ENCODE data around the gene OASL. TPM values are rescaled to one million over a fixed set of nuclear protein-coding genes. Genes with fewer than 3 reads are reported as not detected.

Gene OASL
- total RNA-seq, 4 donors from 2014 or later = 0.65 to 5.6 (median 2.1) TPM

DNA sequence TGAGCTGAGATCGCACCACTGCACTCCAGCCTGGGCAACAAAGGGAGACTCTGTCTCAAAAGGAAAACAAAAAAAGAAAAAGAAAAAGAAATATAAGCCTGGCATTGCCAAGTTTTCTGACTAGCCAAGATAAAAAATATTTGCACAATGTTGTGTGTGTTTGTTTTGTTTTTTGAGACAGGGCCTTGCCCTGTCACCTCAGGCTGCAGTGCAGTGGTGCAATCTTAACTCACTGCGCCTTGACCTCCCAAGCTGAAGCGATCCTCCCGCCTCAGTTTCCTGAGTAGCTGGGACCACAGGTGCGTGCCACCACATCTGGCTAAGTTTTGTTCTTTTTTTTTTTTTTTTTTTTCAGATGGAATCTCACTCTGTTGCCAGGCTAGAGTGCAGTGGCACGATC lies 17.3 kb downstream of the OASL start:
- TF ChIP-seq, protein P1, sequence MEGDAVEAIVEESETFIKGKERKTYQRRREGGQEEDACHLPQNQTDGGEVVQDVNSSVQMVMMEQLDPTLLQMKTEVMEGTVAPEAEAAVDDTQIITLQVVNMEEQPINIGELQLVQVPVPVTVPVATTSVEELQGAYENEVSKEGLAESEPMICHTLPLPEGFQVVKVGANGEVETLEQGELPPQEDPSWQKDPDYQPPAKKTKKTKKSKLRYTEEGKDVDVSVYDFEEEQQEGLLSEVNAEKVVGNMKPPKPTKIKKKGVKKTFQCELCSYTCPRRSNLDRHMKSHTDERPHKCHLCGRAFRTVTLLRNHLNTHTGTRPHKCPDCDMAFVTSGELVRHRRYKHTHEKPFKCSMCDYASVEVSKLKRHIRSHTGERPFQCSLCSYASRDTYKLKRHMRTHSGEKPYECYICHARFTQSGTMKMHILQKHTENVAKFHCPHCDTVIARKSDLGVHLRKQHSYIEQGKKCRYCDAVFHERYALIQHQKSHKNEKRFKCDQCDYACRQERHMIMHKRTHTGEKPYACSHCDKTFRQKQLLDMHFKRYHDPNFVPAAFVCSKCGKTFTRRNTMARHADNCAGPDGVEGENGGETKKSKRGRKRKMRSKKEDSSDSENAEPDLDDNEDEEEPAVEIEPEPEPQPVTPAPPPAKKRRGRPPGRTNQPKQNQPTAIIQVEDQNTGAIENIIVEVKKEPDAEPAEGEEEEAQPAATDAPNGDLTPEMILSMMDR (IDR thresholded peaks at IDR 0.05) = no peak
- ATAC-seq (ENCODE audit: low FRiP score) (no peak), DNase-seq (ENCODE audit: low spot score) (no peak)

DNA sequence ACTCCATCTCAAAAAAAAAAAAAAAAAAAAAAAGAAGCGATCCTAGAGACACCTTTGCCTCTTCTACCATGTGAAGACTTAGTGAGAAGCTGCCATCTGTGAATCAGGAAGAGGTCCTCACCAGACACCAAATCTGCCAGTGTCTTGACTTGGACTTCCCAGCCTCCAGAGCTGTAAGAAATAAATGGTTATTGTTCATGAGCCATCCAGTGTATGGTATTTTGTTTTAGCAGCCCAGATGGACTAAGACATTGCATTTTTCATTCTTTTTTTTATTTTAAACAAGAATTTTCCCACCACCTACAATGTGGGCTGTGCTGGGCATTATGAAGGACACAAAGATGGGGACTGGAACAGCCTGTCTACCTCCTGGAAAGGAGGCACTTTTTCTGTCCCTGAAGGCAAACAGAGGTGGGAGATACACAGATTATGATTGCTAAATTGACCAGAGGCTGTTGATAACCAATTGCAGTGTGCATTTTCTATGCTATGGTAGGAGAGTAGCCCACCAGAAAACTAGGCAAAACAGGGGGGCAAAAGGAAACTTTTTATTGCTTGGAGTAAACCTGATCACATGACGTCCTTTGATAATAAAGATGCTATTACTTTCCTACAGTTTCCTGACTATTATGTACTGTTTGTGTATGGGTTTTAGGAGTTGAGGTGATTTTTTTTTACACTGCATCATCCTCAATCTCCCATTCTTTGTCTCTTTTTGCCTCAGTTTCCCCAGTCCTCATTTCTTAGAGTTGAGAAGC lies 20.0 kb downstream of the OASL start:
- ATAC-seq (ENCODE audit: low FRiP score) (no peak), DNase-seq (ENCODE audit: low spot score) (no peak)
- TF ChIP-seq, protein P1 (IDR thresholded peaks at IDR 0.05) = no peak

DNA sequence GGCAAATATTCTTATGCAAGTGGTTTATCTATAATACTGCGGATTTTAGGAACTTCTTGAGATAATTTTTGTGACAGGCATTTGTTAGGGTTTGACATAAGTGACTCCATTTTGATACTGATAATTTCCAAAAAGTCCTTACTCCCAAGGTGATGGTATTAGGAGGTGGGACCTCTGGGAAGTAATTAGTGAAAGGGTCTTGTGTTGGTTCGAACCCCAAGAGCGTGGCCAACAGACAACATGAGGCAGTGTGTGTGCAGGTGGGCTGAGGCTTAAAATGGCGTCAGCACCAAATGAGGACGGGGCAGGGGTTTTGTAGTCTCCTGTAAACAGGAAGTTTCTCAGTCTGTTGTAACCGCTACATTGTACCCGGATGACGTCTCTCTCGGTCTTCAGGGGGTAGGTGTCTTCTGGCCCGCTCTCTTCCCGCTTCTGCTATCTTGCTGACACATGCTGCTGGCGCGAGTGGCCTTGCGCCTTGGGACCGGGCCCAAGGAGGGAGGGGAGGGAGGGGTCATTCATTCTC lies 21.0 kb downstream of the OASL start:
- ATAC-seq (ENCODE audit: low FRiP score) = no peak
- no peak for DNase-seq (ENCODE audit: low spot score)
- TF ChIP-seq, protein P1 (IDR thresholded peaks at IDR 0.05) = no peak

DNA sequence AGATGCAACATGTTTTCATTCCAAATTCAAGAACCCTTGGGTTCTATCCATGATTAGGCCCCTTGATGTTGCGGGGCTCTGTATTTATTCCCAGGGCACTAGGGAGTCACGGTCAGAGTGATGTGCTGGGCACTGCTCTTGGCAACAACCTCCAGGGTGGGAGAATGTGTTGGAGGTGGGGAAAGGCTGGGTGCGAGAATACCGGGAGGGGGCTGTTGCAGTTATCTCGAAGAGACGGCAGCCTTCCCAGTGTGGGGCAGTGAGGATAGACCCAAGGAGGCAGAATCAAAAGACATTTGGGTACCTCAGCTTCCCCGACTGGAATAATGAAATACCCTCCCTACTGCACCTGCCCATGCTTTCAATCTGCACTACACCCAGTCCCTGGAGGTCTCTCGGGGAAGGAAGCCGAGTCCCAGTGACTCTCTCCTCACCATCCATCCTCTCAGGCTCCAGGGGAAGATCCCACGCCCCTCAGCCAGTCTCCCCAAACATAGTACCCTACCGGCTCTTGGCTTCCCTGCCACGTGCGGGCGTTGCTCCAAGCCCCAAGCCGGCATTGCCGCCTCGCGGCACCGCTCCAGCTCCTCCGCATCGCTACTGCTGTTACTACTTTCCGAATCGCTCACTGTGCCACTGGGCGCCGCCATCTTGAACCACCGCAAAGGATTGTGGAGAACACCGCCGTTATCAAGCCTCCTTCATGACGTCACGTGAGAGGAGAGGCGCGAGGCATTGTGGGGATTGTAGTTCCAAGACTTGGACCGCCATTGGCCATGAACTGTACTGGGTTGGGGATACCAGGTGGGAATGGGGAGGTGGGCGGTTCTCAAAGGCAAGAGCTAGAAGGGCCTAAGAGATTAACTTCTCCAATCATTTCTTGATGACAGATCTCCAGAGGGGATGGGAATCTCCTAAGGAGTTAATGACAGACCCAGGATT lies 22.9 kb downstream of the OASL start, which contains the start of gene C12orf43:
TSS of gene C12orf43 (minus strand) at position 663 of the 942 bp plus-strand sequence. CDS start at position 650, 13 bp downstream.
- DNase-seq (ENCODE audit: low spot score) (peak; percentile 87), ATAC-seq (ENCODE audit: low FRiP score) (peak; percentile 97)
- TF ChIP-seq, protein P1 (IDR thresholded peaks at IDR 0.05) = no peak

DNA sequence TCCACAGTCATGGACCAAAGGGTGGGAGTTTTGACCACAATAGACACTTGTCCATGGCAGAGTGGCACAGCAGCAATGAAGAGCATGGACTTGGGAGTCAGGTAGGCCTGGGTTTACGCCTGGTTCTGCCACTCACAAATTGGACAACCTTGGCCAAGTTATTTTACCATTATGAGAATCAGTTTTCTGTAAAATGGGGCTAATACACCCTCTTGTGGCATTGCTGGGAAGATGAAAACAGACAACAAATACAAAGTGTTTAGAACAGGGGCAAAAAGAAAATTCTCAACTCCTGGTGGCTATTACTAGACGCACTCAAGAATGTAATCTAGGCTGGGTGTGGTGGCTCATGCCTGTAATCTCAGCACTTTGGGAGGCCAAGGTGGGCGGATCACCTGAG lies 25.3 kb downstream of the OASL start:
- TF ChIP-seq, protein P1 (IDR thresholded peaks at IDR 0.05) = no peak
- ATAC-seq (ENCODE audit: low FRiP score) = no peak

DNA sequence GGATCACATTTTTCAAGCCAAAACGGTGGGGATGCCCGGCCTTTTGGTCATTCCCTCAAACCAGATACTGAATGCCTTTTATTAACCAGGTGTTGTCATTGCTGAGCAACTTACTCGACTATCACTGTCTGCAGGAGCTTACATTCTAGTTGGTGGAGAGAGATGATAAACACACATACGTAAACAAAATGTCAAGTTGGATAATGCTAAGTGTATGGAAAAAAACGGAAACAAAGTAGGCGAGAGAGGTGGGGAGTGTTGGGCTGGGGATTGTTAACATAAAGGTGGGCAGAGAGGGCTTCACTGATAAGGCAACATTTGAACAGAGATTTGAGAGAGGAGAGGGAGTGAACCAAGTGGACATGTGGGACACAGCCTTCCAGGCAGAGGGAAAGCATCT lies 27.2 kb downstream of the OASL start:
- ATAC-seq (ENCODE audit: low FRiP score) (no peak), DNase-seq (ENCODE audit: low spot score) (no peak)

More for the DNA sequence above, 25.3 kb downstream of the OASL start:
- no peak for DNase-seq (ENCODE audit: low spot score)

More for the DNA sequence above, 27.2 kb downstream of the OASL start:
- TF ChIP-seq, protein P1 (IDR thresholded peaks at IDR 0.05) = no peak
